ENCODE data around the gene GTPBP3. TPM values are rescaled to one million over a fixed set of nuclear protein-coding genes. Genes with fewer than 3 reads are reported as not detected.

GTPBP3 gene
- total RNA-seq, 1 experiment from 2014 or later = 16.3 TPM

Other genes starting within 250 kb of the GTPBP3 start
- gene USE1, start 122.2 kb upstream of the GTPBP3 start, total RNA-seq (2014; rRNA removed; shearing (Covaris generic)) = 6.8 and 8.5 TPM in 2 replicates
- gene OCEL1, start 111.3 kb upstream of the GTPBP3 start, total RNA-seq (2014; rRNA removed; shearing (Covaris generic)) = 3.3 and 4.6 TPM in 2 replicates
- 30.3 and 35.2 TPM in 2 replicates for gene NR2F6, start 91.6 kb upstream of the GTPBP3 start, total RNA-seq (2014; rRNA removed; shearing (Covaris generic))
- not detected in 2 replicates for gene USHBP1, start 72.8 kb upstream of the GTPBP3 start, total RNA-seq (2014; rRNA removed; shearing (Covaris generic))
- gene BABAM1, start 70.1 kb upstream of the GTPBP3 start, total RNA-seq (2014; rRNA removed; shearing (Covaris generic)) = 61.0 and 66.6 TPM in 2 replicates
- gene ANKLE1, start 55.7 kb upstream of the GTPBP3 start, total RNA-seq (2014; rRNA removed; shearing (Covaris generic)) = 1.3 TPM in 2 replicates
- 2.5 and 3.4 TPM in 2 replicates for gene ABHD8, start 34.1 kb upstream of the GTPBP3 start, total RNA-seq (2014; rRNA removed; shearing (Covaris generic))
- gene MRPL34, start 31.7 kb upstream of the GTPBP3 start, total RNA-seq (2014; rRNA removed; shearing (Covaris generic)) = 48.4 and 77.4 TPM in 2 replicates
- gene DDA1, start 28.0 kb upstream of the GTPBP3 start, total RNA-seq (2014; rRNA removed; shearing (Covaris generic)) = 14.0 and 14.1 TPM in 2 replicates
- gene ANO8, start 2.7 kb upstream of the GTPBP3 start, total RNA-seq (2014; rRNA removed; shearing (Covaris generic)) = 0.98 and 1.3 TPM in 2 replicates
- not detected in 2 replicates for gene PLVAP, start 39.8 kb downstream of the GTPBP3 start, total RNA-seq (2014; rRNA removed; shearing (Covaris generic))
- not detected in 2 replicates for gene CCDC194, start 56.6 kb downstream of the GTPBP3 start, total RNA-seq (2014; rRNA removed; shearing (Covaris generic))
- 0.21 and 1.9 TPM in 2 replicates for gene BST2, start 68.1 kb downstream of the GTPBP3 start, total RNA-seq (2014; rRNA removed; shearing (Covaris generic))
- gene MVB12A, start 82.5 kb downstream of the GTPBP3 start, total RNA-seq (2014; rRNA removed; shearing (Covaris generic)) = 53.4 and 59.8 TPM in 2 replicates
- gene TMEM221, start 111.1 kb downstream of the GTPBP3 start, total RNA-seq (2014; rRNA removed; shearing (Covaris generic)) = 0.08 TPM in 1 of 2 replicates, not detected in the other
- not detected in 2 replicates for gene NXNL1, start 123.4 kb downstream of the GTPBP3 start, total RNA-seq (2014; rRNA removed; shearing (Covaris generic))
- gene SLC27A1, start 133.0 kb downstream of the GTPBP3 start, total RNA-seq (2014; rRNA removed; shearing (Covaris generic)) = 12.2 and 16.6 TPM in 2 replicates
- gene PGLS, start 174.1 kb downstream of the GTPBP3 start, total RNA-seq (2014; rRNA removed; shearing (Covaris generic)) = 58.6 and 59.2 TPM in 2 replicates
- gene COLGALT1, start 218.1 kb downstream of the GTPBP3 start, total RNA-seq (2014; rRNA removed; shearing (Covaris generic)) = 85.1 and 86.6 TPM in 2 replicates